Spinal cord (tissue), 10 donors: ENCODE measurements around the gene AQP12A. TPM values are rescaled to one million over a fixed set of nuclear protein-coding genes. Genes with fewer than 3 reads are reported as not detected.
A peak's percentile ranks its signal among the peaks of the same experiment; 100 is the strongest.
"Not testable (repeated sequence)": the region's sequence is repeated elsewhere in the genome, so short reads cannot be mapped to it uniquely, and the experiment has no call there.

Experiments used
- DNase-seq, 6 donors: peaks; one replicate each; pipeline versions ENCODE4 v3.0.0 to v3.0.0-alpha.2; 2013 to 2015; ENCODE audit warnings: low spot score in 6 of 6, low read depth in 4 of 6
- H3K27ac ChIP-seq: one replicate; pipeline ENCODE4 v1.5.1; 2013; ENCODE audit warnings: low read depth, low read length, control low read depth
- H3K27me3 ChIP-seq: one replicate; pipeline ENCODE4 v1.6.1; 2013; ENCODE audit warnings: low read length; ENCODE audit not compliant: control insufficient read depth, insufficient read depth
- H3K36me3 ChIP-seq: one replicate; pipeline ENCODE4 v1.6.1; 2013; ENCODE audit warnings: low read length; ENCODE audit not compliant: control insufficient read depth, insufficient read depth
- H3K4me1 ChIP-seq: one replicate; pipeline ENCODE4 v1.6.1; 2013; ENCODE audit warnings: low read length; ENCODE audit not compliant: control insufficient read depth, insufficient read depth
- H3K4me3 ChIP-seq: one replicate; pipeline ENCODE4 v1.5.1; 2013; ENCODE audit warnings: low read depth, low read length, control low read depth
- H3K9me3 ChIP-seq: one replicate; pipeline ENCODE4 v1.6.1; 2013; ENCODE audit warnings: low read length; ENCODE audit not compliant: control insufficient read depth, insufficient read depth
- WGBS: methylation state at CpG from one replicate; pipeline ENCODE4 v1.1.5; 2013; ENCODE audit warnings: missing lambda C conversion rate; ENCODE audit not compliant: insufficient coverage; 5-methylcytosine and 5-hydroxymethylcytosine counted together
- polyA plus RNA-seq, 2 donors: library from polyadenylated mRNA; unstranded; fragments of 120-200 nt; gene quantifications; one replicate each; pipeline ENCODE4 v1.2.1, GENCODE V29; 2013; ENCODE audit not compliant: insufficient read length in 2 of 2
- total RNA-seq, 2 donors: library from RNA; depleted of rRNA in 1 of 2; stranded (reverse); fragments of 120-200 nt in 1 of 2; fragments of >200 nt in 1 of 2; gene quantifications; one replicate each; pipeline versions ENCODE4 v1.2.3 to v1.2.4, GENCODE V29; 2013 to 2014
- donor health status: healthy.

The AQP12A gene
- total and polyA plus RNA-seq, 4 donors = 0.62 TPM; not detected in 3

DNA sequence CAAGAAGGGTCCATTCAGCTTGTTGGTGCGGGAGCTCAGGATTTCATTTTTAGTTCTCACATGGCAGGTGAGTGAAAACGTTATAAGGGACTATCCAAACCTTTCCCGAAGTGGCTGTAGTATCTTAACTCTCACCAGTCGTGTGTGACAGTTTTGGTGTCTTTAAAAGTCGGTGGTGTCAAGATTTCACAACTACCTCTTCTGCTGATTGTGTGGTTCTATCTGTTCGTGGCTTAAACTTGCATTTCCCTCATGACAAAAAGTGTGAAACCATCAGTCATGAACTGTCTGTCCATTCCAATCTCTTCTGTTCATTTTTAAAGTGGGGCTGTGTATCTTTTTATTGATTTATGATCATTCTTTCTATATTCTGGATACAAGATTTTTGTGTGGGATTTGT, 5.2 kb upstream of the AQP12A start:
- no peak overlapping the region for H3K27ac ChIP-seq

DNA sequence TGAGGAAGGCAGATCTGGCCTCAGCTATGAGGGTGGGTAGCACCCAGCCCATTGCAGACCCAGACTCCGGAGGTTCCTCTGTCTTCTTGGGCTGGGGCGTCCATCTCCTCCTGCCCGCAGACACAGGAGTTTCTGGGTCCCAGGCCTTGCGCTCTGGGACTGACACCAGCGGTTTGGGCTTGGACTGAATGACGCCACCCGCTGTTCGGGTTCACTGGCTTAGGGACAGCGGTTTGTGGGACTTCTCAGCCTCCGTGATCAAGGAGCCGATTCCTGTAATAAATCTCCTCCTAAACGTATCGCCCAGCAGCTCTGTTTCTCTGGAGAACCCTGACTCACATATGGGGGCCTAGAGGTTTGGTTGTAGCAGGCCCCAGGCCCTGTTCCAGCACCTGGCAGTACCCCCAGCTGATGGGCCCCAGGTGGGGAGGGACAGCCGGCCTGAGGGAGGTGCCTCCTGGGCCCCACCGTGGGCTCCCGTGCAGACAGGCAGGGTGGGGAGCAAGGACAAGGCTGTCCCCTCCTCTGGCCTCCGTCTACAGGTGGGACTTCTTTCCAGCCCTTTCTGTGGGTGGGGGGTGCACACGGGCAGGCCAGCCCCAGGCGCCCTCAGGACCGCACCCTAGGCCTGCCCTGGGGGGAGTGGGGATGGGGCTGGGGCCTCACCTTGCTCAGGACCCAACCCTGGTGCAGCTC, 4.5 kb upstream of the AQP12A start:
- Histone ChIP-seq H3K4me3 (no peak overlapping the region), H3K4me1 (no peaks in the 10 kb centered on the region), H3K36me3 (no peaks in the 10 kb centered on the region), H3K27ac (no peak overlapping the region), H3K9me3 (no peaks in the 10 kb centered on the region), H3K27me3 (no peaks in the 10 kb centered on the region)
- 75% methylated on average over 17 of the region's 20 CpGs for WGBS
- DNase-seq = no peak

More for the DNA sequence above, 5.2 kb upstream of the AQP12A start:
- Histone ChIP-seq H3K4me3 (no peak overlapping the region), H3K27me3 (no peaks in the 10 kb centered on the region), H3K36me3 (no peaks in the 10 kb centered on the region), H3K9me3 (no peaks in the 10 kb centered on the region), H3K4me1 (no peaks in the 10 kb centered on the region)
- DNase-seq = no peak
- whole genome bisulfite sequencing = 96% methylated on average over 4 of the region's 6 CpGs

DNA sequence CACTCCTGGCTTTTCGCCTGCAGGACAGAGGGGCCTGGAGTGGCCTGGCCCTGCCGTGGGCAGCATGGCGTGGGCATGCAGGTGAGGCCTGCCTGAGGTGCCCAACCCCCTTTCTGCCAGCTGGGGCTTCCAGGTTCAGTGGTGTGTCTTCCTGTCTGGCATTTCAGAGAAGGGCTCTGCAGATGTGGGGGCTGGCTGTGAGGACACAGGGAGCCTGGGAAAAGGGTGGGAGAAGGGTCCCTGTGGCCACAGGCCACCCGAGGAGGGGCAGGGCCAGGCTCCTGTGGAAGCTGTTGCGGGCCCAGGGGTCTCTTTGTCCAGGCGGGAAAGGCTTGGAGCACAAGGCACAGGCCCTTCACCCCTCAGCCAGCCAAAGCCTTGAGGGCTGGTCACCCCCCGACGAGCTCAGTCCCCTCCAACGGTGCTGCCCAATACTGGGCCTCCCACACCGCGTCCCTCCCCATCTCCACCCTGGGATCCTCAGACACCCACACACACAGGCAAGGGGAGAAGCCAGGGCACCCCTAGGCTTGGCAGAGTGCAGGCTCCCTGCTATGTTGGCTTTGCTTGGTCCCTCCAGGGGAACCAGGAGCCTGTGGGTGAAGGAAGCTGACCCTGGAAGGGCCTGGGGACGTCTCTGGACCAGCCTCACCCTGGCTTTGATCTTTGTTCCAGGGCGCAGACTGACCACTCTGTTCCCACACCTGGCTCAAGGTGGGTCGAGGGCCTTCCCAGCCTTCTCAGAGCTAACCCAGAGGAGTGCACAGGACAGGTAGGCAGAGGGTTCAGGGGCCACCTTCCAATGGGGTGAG, 3.7 kb upstream of the AQP12A start:
- 89% methylated on average over 13 of the region's 14 CpGs for WGBS
- Histone ChIP-seq H3K27ac (no peak overlapping the region), H3K4me1 (no peaks in the 10 kb centered on the region), H3K4me3 (no peak overlapping the region), H3K27me3 (no peaks in the 10 kb centered on the region), H3K9me3 (no peaks in the 10 kb centered on the region), H3K36me3 (no peaks in the 10 kb centered on the region)
- no peak for DNase-seq

DNA sequence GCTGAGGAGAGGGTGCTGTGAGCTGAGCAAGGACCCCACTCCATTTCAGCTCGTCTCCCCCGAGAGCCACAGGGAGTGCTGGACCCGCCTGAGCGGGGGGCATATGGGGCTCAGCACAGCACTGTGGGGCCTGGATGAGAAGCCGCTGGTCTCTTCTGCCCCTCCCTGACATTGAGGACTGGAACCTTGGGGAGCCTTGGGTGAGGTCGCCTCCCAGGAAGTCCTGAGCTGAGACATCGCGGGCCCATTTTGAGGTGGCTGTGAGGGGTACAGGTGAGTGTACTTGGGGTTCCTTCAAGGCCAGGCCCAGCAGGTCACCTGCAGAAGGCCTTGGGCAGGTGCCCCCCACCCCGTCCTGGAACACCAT, 3.1 kb upstream of the AQP12A start:
- DNase-seq = no peak
- H3K4me3 ChIP-seq = no peak overlapping the region
- H3K9me3 ChIP-seq = no peaks in the 10 kb centered on the region
- no peak overlapping the region for H3K27ac ChIP-seq
- 96% methylated on average over 9 of the region's 9 CpGs for WGBS
- no peaks in the 10 kb centered on the region for H3K4me1 ChIP-seq
- H3K27me3 ChIP-seq = no peaks in the 10 kb centered on the region
- no peaks in the 10 kb centered on the region for H3K36me3 ChIP-seq

DNA sequence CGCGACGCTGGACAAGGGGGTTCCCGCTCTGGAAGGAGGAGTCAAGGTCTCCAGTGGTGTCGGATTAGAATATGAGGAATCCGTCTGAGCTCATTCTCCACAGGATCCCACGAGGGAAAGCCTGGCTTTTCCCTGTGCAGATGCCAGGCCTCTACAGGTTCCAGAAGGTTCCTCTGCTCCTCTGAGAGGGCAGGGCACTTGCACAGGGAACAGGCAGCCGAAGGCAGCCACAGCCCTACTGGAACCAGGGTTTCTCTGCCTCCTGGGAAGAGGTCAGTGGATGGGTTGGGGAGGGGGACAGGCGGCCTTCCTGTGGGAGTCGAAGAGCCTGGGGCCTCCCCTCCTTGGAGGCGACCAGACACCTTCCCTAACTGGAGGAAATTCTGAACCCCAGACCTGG, 1.7 kb upstream of the AQP12A start:
- Histone ChIP-seq H3K4me1 (no peaks in the 10 kb centered on the region), H3K27ac (no peak overlapping the region), H3K27me3 (no peaks in the 10 kb centered on the region), H3K4me3 (no peak overlapping the region), H3K36me3 (no peaks in the 10 kb centered on the region), H3K9me3 (no peaks in the 10 kb centered on the region)
- 62% methylated on average over 5 of the region's 11 CpGs for WGBS
- no peak for DNase-seq

DNA sequence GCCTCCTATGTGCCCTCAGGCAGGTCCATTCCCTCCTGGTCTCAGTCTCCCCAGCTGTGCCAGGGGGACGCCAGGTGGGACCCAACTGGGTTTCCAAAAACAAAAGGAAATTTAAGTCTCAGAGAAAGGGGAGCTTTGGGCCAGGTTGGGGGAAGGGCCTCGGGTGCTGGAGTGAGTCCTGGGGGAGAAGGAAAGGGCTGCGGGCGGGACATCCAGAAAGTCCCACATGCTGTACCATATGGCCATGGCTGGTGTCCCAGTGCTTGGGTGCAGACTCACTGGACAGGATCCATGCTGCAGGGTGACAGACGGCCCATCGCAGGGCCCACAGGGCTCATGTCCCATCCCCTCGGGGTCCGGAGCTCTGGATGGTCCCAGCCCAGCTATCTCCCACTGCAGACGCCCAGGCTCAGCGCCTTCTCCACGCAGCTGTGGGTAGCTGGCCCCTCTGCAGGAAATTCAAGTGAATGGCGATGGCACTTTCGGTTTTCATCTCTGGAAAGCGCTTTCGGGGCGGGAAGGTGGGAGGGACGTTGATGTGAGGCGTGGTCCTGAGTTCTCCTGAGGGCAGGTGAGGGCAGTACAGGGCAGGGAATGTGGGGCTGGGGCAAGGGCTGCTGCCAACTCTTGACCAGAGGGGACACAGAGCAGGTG, 1.1 kb upstream of the AQP12A start:
- not testable (repeated sequence) for H3K36me3 ChIP-seq, H3K4me3 ChIP-seq, H3K27me3 ChIP-seq, H3K27ac ChIP-seq, H3K9me3 ChIP-seq, H3K4me1 ChIP-seq
- 67% methylated on average over 1 of the region's 18 CpGs for WGBS
- DNase-seq = peak in 1 of 6 donors; percentile 90

DNA sequence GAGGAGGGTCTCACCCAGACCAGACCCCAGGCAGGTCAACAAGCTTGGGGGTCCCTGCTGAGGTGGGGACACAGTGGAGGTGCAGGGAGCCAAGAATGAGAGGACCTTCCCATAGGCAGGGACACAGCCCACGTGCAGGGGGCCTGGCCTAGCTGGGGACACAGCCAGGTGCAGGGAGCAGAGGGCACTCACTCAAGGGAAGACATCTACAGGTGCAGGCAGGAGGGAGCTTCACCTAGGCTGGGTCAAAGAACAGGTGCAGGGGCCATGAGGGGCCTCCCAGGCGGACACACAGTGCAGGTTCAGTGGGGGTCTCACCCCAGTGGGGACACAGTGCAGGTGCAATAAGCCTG, 615 bp upstream of the AQP12A start:
- not testable (repeated sequence) for H3K36me3 ChIP-seq, DNase-seq, H3K9me3 ChIP-seq, H3K27me3 ChIP-seq, H3K4me1 ChIP-seq, H3K27ac ChIP-seq, H3K4me3 ChIP-seq
- WGBS = 78% methylated on average over 1 of the region's 2 CpGs

DNA sequence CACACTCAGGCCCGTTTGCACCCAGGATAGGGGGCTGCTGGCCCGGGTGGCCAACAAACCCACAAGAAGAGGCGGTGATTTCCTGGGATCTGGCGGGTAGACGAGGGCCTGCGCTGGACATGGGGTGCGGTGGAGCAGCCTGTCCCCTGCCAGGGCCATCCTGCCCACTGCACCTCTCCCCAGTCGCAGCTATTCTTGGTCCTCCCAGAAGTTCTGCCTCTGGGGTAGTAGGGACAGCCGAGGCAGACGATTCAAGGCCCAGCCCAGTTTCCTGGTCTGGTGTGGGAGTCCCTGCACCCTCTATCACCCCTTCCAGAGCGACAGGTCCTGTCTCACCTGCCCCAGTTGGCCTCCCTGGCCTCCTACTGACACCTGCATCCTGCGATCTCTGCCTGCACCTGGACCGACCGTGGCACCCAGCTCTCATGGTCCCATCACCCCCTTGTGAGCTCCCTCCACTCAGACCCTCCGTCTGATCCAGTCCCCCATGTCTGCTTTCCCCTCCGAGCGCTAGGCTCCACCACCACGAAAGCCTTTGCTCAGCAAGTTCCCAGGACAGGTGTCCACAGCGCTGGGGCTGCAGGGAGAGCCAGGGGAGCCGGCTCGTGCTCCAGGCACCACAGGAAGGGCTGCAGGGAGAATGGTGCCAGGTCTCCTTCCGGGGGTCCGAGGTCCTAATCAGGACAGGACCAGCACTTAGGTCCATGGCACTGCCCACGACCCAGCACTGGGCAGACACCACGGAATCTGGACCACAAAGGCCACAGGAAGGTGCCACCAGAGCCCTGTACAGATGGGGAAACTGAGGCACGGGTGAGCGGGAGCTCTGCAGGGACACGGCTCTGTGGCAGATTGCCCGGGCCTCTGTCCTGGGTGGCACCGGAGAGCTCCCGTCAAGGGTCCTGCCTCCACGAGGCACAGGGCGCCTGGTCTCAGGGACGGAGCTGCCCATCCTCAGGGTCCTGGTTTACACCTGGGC, 1.2 kb downstream of the AQP12A start:
- not testable (repeated sequence) for H3K36me3 ChIP-seq, H3K9me3 ChIP-seq, H3K4me1 ChIP-seq, H3K27me3 ChIP-seq, H3K27ac ChIP-seq, H3K4me3 ChIP-seq, DNase-seq
- no CpG with 5 or more reads among the region's 34 CpGs for WGBS

DNA sequence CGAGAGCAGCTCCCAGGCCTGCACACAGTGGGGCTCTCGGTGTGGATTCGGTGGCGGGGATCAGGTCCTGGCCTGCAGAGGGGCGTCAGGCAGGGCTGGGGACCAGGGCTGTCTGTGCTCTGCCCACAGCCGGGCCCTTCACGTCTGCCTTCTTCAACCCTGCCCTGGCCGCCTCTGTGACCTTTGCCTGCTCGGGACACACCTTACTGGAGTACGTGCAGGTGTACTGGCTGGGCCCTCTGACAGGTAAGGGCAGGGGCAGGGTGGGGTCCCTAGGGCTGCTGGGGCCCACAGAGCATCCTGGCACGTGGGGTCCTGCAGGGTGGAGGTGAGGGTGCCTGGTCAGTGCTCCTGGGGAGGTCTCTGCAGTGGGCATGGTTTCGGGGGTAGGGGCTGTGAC, 2.6 kb downstream of the AQP12A start:
- not testable (repeated sequence) for H3K36me3 ChIP-seq, H3K27ac ChIP-seq, H3K9me3 ChIP-seq, H3K27me3 ChIP-seq, DNase-seq, H3K4me1 ChIP-seq, H3K4me3 ChIP-seq
- WGBS = no CpG with 5 or more reads among the region's 12 CpGs
